GM18507 (cell line): ENCODE data around the gene CAPN8.

Experiments used
- DNase-seq: peaks from one replicate; pipeline ENCODE4 v3.0.0; 2011; ENCODE audit warnings: low read depth; ENCODE audit not compliant: insufficient read length; ENCODE audit errors: extremely low spot score
- FAIRE-seq: peaks from 2 replicates; lab custom pipeline; 2011; peaks lifted over from hg19 to GRCh38; lab: Jason Lieb, UNC

Gene CAPN8

GRCh38 chr1:223662943-223663342, 2.6 kb downstream of the CAPN8 start:
- DNase-seq (no peak), FAIRE-seq (no peak)

- DNase-seq: no peak
- no peak for FAIRE-seq
These were observed 5.8 kb downstream of the CAPN8 start for GRCh38 chr1:223659711-223660110.

GRCh38 chr1:223657978-223658377, 7.5 kb downstream of the CAPN8 start:
- FAIRE-seq: no peak

GRCh38 chr1:223654083-223654482, 11.4 kb downstream of the CAPN8 start:
- DNase-seq (no peak), FAIRE-seq (no peak)

More at GRCh38 chr1:223657978-223658377, 7.5 kb downstream of the CAPN8 start:
- no peak for DNase-seq

GRCh38 chr1:223653431-223653830, 12.1 kb downstream of the CAPN8 start:
- DNase-seq (no peak), FAIRE-seq (no peak)

GRCh38 chr1:223653015-223653414, 12.5 kb downstream of the CAPN8 start:
- FAIRE-seq (no peak), DNase-seq (no peak)

- DNase-seq (no peak), FAIRE-seq (no peak)
These were observed 13.0 kb downstream of the CAPN8 start for GRCh38 chr1:223652436-223652941.

GRCh38 chr1:223651291-223651991, 14.1 kb downstream of the CAPN8 start:
- DNase-seq (no peak), FAIRE-seq (no peak)

GRCh38 chr1:223650465-223650864, 15.0 kb downstream of the CAPN8 start:
- no peak for FAIRE-seq
- DNase-seq: no peak

- DNase-seq: no peak
- FAIRE-seq: no peak
These were observed 16.3 kb downstream of the CAPN8 start for GRCh38 chr1:223649222-223649621.

- DNase-seq (no peak), FAIRE-seq (no peak)
These were observed 18.3 kb downstream of the CAPN8 start for GRCh38 chr1:223647249-223647648.

- no peak for FAIRE-seq
- DNase-seq: no peak
These were observed 19.6 kb downstream of the CAPN8 start for GRCh38 chr1:223645903-223646302.

- DNase-seq (no peak), FAIRE-seq (no peak)
These were observed 23.3 kb downstream of the CAPN8 start for GRCh38 chr1:223642237-223642636.

GRCh38 chr1:223641523-223642039, 23.9 kb downstream of the CAPN8 start:
- FAIRE-seq (no peak), DNase-seq (no peak)

GRCh38 chr1:223639331-223639749, 26.2 kb downstream of the CAPN8 start:
- FAIRE-seq: no peak

GRCh38 chr1:223635236-223635635, 30.3 kb downstream of the CAPN8 start:
- FAIRE-seq (no peak), DNase-seq (no peak)

More at GRCh38 chr1:223639331-223639749, 26.2 kb downstream of the CAPN8 start:
- DNase-seq: no peak

GRCh38 chr1:223634423-223634822, 31.1 kb downstream of the CAPN8 start:
- no peak for DNase-seq
- FAIRE-seq: no peak

- no peak for DNase-seq
These were observed 33.5 kb downstream of the CAPN8 start for GRCh38 chr1:223631956-223632355.

GRCh38 chr1:223631473-223631872, 34.0 kb downstream of the CAPN8 start:
- FAIRE-seq (no peak), DNase-seq (no peak)

More at GRCh38 chr1:223631956-223632355, 33.5 kb downstream of the CAPN8 start:
- FAIRE-seq: no peak

- DNase-seq (no peak), FAIRE-seq (no peak)
These were observed 36.4 kb downstream of the CAPN8 start for GRCh38 chr1:223629126-223629457.
